ENCODE measurements around the gene GJE1.

GJE1 gene

DNA sequence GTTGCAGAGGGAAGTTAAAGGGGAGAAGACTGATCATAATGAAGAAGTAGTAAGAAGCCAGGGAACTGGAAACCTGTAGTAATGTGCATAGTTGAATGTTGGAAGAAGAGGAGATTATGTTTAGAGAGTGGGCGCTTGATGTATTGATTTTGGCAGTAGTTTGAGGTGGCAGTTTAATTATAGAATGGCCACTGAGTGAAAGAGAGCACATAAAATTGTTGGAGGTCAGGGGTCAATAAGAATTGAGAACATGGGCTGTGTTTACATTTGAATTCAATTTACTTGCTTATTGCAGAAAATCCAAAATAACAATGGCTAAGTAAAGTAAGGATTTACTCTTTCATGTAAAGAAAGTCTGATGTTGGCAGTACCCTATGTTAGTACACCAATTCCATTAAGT lies 30.1 kb downstream of the GJE1 start:
- H3K4me3 ChIP-seq (ENCODE audit: low read depth, low read length), result no peak overlapping the region
- TF ChIP-seq, protein P1, sequence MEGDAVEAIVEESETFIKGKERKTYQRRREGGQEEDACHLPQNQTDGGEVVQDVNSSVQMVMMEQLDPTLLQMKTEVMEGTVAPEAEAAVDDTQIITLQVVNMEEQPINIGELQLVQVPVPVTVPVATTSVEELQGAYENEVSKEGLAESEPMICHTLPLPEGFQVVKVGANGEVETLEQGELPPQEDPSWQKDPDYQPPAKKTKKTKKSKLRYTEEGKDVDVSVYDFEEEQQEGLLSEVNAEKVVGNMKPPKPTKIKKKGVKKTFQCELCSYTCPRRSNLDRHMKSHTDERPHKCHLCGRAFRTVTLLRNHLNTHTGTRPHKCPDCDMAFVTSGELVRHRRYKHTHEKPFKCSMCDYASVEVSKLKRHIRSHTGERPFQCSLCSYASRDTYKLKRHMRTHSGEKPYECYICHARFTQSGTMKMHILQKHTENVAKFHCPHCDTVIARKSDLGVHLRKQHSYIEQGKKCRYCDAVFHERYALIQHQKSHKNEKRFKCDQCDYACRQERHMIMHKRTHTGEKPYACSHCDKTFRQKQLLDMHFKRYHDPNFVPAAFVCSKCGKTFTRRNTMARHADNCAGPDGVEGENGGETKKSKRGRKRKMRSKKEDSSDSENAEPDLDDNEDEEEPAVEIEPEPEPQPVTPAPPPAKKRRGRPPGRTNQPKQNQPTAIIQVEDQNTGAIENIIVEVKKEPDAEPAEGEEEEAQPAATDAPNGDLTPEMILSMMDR (IDR thresholded peaks at IDR 0.05; ENCODE audit: insufficient read depth, low read length, missing control alignments), result no peak
- CTCF ChIA-PET, result no interaction called here
- POLR2A ChIA-PET, result no interaction called here
- DNase-seq (ENCODE audit: low read depth, low spot score), result no peak

DNA sequence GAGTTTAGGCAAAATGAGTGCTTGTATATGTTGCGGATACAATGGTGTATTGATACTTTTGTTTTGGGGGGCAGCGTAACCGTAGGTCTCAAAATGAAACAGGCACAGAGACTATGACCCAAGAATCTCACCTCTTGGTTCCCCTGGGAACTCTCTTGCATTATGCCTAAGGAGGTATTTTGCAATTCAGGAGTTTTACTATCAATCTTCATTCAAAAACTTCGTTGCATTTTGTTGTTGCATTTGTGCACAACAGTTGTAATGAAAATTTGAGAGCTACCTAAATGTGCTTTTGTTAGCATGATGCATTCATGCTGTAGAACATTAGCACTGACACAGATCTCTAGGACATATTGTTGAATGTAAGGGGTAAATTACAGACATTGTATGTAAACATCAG lies 32.5 kb downstream of the GJE1 start:
- POLR2A ChIA-PET, result no interaction called here
- TF ChIP-seq, protein P1 (IDR thresholded peaks at IDR 0.05; ENCODE audit: insufficient read depth, low read length, missing control alignments), result no peak
- CTCF ChIA-PET, result interaction anchor here (0.9 to 7.9 kb wide), 5 partner anchors 10 to 224 kb away, joined by 3 to 65 read pairs (median 9); partner anchors contain the start of genes NMBR and VTA1
- H3K4me3 ChIP-seq (ENCODE audit: low read depth, low read length), result no peak overlapping the region
- no peak for DNase-seq (ENCODE audit: low read depth, low spot score)

DNA sequence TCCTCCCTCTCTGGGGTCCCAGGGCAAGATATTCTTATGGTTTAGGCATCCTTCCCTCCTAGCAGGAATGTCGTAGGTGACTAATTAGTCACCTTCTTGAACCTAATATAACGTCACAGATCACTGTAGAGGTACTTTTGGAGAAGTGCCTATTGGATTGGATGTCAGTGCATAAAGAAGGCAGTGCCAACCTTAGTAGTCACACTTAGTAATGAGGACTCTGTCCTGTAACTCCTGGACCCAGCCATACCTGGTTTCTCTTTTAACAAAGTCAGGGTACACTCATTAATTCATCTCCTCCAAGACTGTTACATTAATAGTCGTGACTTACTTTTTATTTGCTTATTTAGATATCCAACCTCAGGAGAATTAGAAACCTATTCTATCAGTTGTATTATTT lies 34.3 kb downstream of the GJE1 start:
- no peak overlapping the region for H3K4me3 ChIP-seq (ENCODE audit: low read depth, low read length)
- DNase-seq (ENCODE audit: low read depth, low spot score), result no peak
- CTCF ChIA-PET, result interaction anchor here (1.1 to 7.9 kb wide), 3 partner anchors 11 to 221 kb away, joined by 3 to 65 read pairs (median 10); no protein-coding TSS in a partner anchor
- TF ChIP-seq, protein P1 (IDR thresholded peaks at IDR 0.05; ENCODE audit: insufficient read depth, low read length, missing control alignments), result no peak
- POLR2A ChIA-PET, result no interaction called here

DNA sequence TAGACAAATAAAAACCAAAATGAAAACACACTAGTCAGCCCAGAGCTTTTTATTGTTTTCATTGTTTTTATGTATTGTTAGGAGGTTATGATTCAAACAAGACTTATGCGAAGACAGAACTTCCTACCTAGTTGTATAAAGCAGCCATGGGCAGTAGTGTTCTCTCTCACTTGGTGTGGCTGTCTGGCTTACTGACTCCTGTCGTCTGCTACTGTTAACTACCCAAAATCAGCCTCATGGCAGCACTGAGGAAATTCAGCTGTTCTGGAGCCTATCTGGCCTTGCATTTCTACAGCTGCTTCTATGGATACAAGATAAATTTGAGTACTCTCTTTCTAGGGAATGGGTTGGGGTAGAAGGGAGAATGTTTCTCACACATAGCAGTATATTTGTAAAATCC lies 34.8 kb downstream of the GJE1 start:
- no peak for DNase-seq (ENCODE audit: low read depth, low spot score)
- ChIA-PET CTCF (interaction anchor here (1.1 to 7.9 kb wide), 3 partner anchors 12 to 221 kb away, joined by 3 to 65 read pairs (median 10); no protein-coding TSS in a partner anchor), POLR2A (no interaction called here)
- no peak overlapping the region for H3K4me3 ChIP-seq (ENCODE audit: low read depth, low read length)
- TF ChIP-seq, protein P1 (IDR thresholded peaks at IDR 0.05; ENCODE audit: insufficient read depth, low read length, missing control alignments), result no peak

DNA sequence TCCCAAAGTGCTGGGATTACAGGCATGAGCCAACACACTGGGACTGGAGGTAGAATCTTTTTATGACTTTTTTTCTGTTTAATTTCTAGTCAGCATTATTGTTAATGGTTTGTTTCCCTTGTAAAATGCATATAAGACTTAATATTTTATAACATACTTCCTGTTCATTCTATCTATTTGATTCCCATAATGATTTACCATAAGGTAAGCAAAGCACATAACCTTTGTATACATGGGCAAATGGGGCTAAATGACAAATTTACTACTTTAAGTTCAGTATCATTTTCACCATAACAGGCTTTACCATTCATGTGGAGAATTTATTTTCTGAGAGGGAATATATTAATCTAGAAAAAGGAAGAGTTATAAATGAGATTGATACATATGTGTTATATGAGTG lies 38.6 kb downstream of the GJE1 start:
- TF ChIP-seq, protein P1 (IDR thresholded peaks at IDR 0.05; ENCODE audit: insufficient read depth, low read length, missing control alignments), result no peak
- POLR2A ChIA-PET, result no interaction called here
- H3K4me3 ChIP-seq (ENCODE audit: low read depth, low read length), result no peak overlapping the region
- no peak for DNase-seq (ENCODE audit: low read depth, low spot score)
- CTCF ChIA-PET, result interaction anchor here (1.7 to 7.9 kb wide), 3 partner anchors 16 to 216 kb away, joined by 4 to 65 read pairs (median 7); no protein-coding TSS in a partner anchor

DNA sequence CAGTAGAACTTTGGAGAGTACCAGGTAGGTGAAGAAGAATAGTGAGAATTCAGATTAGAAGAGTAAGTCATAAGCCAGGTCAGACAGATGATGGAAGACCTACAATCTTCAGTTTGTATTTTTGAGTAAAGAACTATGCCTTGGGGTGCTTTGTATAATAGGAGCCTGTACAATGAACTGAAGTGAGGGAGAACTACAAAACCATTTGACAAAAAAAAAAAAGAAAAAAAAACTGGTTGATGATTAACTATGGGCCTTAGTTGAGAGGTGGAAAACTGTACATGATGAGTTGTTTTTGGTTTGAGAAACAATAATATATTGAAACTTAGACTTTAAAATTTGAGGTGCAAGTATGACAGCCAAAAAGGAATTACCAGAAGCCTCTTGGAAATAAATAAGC lies 40.0 kb downstream of the GJE1 start:
- no peak for DNase-seq (ENCODE audit: low read depth, low spot score)
- ChIA-PET POLR2A (no interaction called here), CTCF (interaction anchor here (2.2 kb wide), 1 partner anchor 17 kb away, joined by 7 read pairs; no protein-coding TSS in a partner anchor)

More for the DNA sequence above, 40.0 kb downstream of the GJE1 start:
- TF ChIP-seq, protein P1 (IDR thresholded peaks at IDR 0.05; ENCODE audit: insufficient read depth, low read length, missing control alignments), result no peak
- H3K4me3 ChIP-seq (ENCODE audit: low read depth, low read length), result no peak overlapping the region
